Measurements from ENCODE around the gene KIN.

The KIN gene

DNA sequence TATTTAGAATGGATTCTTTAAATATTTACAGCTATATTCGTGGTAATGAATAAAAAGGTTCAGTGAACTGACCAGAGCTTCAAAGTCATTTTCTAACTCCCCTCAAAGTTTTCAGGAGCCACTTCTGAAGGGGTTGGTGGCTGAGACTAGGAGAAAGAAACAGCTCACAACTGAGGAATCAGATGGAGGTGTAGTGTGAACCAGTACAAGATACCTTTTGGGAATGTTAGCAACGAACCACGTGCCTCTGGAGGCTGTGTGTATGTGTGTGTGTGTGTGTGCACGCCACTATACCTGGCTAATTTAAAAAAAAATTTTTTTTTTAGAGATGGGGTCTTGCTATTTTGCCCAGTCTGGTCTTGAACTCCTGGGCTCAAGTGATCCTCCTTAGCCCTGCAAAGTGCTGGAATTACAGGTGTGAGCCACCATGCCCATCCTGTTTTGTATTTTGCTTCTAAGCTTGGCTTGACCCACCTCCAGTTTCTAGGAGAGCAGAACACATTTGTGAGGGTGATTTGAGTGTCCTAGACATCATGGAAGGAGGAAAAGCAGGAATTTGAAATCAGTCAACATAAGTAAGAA, 21.0 kb upstream of the KIN start:
- H3K4me3 ChIP-seq (ENCODE audit: low read depth, low read length), result no peak overlapping the region
- in situ Hi-C loops (cut with HindIII; ENCODE audit: low pct_ligation_motif_present, low sequenced_read_pairs), result no loop called here
- DNase-seq, result no peak
- TF ChIP-seq CTCF (IDR thresholded peaks at IDR 0.05; ENCODE audit: low read depth, low read length, missing control alignments), result no peak
- H3K27me3 ChIP-seq (replicated peaks), result no peaks in the 10 kb centered on the region
- H3K36me3 ChIP-seq (replicated peaks), result peaks cover 38% of the 10 kb centered on the region
- H3K27ac ChIP-seq, result no peak overlapping the region

GRCh38 chr10:7804741-7805140, 16.9 kb upstream of the KIN start:
- H3K36me3 ChIP-seq (replicated peaks), result peaks cover 75% of the 10 kb centered on the region
- H3K27ac ChIP-seq, result no peak overlapping the region
- no peaks in the 10 kb centered on the region for H3K27me3 ChIP-seq (replicated peaks)
- H3K4me3 ChIP-seq (ENCODE audit: low read depth, low read length), result no peak overlapping the region
- in situ Hi-C loops (cut with HindIII; ENCODE audit: low pct_ligation_motif_present, low sequenced_read_pairs), result no loop called here
- no peak for DNase-seq
- TF ChIP-seq CTCF (IDR thresholded peaks at IDR 0.05; ENCODE audit: low read depth, low read length, missing control alignments), result no peak

DNA sequence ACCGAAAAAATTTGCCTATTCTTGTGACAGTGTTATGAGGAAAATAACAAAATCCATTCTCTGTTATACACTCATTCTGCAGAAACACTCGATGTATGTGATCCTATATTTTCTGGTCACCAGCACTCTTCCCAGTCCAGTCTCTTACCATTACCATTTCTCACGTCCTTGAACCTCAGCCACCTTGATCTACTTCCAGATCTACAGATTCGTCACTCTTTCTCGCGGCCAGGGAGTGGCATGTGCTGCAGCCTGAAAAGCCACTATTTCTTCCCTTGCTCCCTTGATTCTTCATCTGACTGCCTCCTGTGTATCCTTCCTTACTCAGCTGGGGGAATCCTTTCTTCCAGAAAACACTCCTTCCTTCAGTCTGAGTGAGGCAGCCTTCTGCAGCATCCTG, 16.4 kb upstream of the KIN start:
- in situ Hi-C loops (cut with HindIII; ENCODE audit: low pct_ligation_motif_present, low sequenced_read_pairs), result no loop called here
- no peak for TF ChIP-seq CTCF (IDR thresholded peaks at IDR 0.05; ENCODE audit: low read depth, low read length, missing control alignments)
- no peaks in the 10 kb centered on the region for H3K27me3 ChIP-seq (replicated peaks)
- DNase-seq, result no peak
- no peak overlapping the region for H3K27ac ChIP-seq
- H3K4me3 ChIP-seq (ENCODE audit: low read depth, low read length), result no peak overlapping the region
- peaks cover 80% of the 10 kb centered on the region for H3K36me3 ChIP-seq (replicated peaks)

- Histone ChIP-seq H3K4me3 (ENCODE audit: low read depth, low read length) (no peak overlapping the region), H3K36me3 (replicated peaks) (peaks cover 82% of the 10 kb centered on the region), H3K27me3 (replicated peaks) (no peaks in the 10 kb centered on the region), H3K27ac (no peak overlapping the region)
- no peak for TF ChIP-seq CTCF (IDR thresholded peaks at IDR 0.05; ENCODE audit: low read depth, low read length, missing control alignments)
- in situ Hi-C loops (cut with HindIII; ENCODE audit: low pct_ligation_motif_present, low sequenced_read_pairs), result no loop called here
- no peak for DNase-seq
These were observed 14.8 kb upstream of the KIN start for GRCh38 chr10:7802606-7803005.

GRCh38 chr10:7797582-7797981, 9.8 kb upstream of the KIN start:
- in situ Hi-C loops (cut with HindIII; ENCODE audit: low pct_ligation_motif_present, low sequenced_read_pairs), result no loop called here
- peaks cover 47% of the 10 kb centered on the region for H3K36me3 ChIP-seq (replicated peaks)

More at GRCh38 chr10:7797582-7797981, 9.8 kb upstream of the KIN start:
- TF ChIP-seq CTCF (IDR thresholded peaks at IDR 0.05; ENCODE audit: low read depth, low read length, missing control alignments), result no peak
- Histone ChIP-seq H3K27me3 (replicated peaks) (no peaks in the 10 kb centered on the region), H3K27ac (peak overlapping the region; percentile 65), H3K4me3 (ENCODE audit: low read depth, low read length) (no peak overlapping the region)
- peak; percentile 96 for DNase-seq

Measured in brain microvascular endothelial cell (primary cell).